Panc1 (cell line): ENCODE measurements around the gene ZNF18. TPM values are rescaled to one million over a fixed set of nuclear protein-coding genes. Genes with fewer than 3 reads are reported as not detected.

Experiments
- ATAC-seq: fragments of 200-7000 bp; cut with Tn5 transposase; 2 replicates; pipeline ENCODE4 v1.9.1; 2020; ENCODE audit warnings: mild to moderate bottlenecking, moderate library complexity
- BruUV-seq: library from RNA; stranded (reverse); fragments of 400-500 nt; replicated peaks from 2 replicates; lab custom pipeline; 2021; lab: Mats Ljungman, UMichigan
- CTCF ChIA-PET: fragments of 300-600 bp; sonication (Branson Sonifier 250); formaldehyde crosslinking; loops from one replicate; lab custom pipeline; 2022; ENCODE audit warnings: antibody characterized with exemption; lab: Charles Lee
- POLR2A ChIA-PET: fragments of 300-600 bp; sonication (Branson Sonifier 250); formaldehyde crosslinking; loops from one replicate; lab custom pipeline; 2022; ENCODE audit warnings: antibody characterized with exemption; lab: Charles Lee
- DNase-seq: peaks from one replicate; pipeline ENCODE4 v3.0.0-alpha.2; 2010; ENCODE audit warnings: low read depth, low spot score
- H3K27ac ChIP-seq: 2 replicates; pipeline ENCODE4 v1.5.1; 2011; ENCODE audit warnings: mild to moderate bottlenecking, low read length, inconsistent platforms
- H3K27me3 ChIP-seq: fragments of 200-500 bp; sonication (Bioruptor generic); 2 replicates; pipeline ENCODE4 v1.6.0; 2014; ENCODE audit warnings: low read length, inconsistent platforms; ENCODE audit not compliant: control insufficient read depth, insufficient read depth
- H3K36me3 ChIP-seq: fragments of 200-500 bp; sonication (Bioruptor generic); 2 replicates; pipeline ENCODE4 v1.5.1; 2014; ENCODE audit warnings: inconsistent platforms, mild to moderate bottlenecking, low read length, moderate library complexity; ENCODE audit not compliant: control insufficient read depth, insufficient read depth
- H3K4me1 ChIP-seq: 2 replicates; pipeline ENCODE4 v1.5.1; 2011; ENCODE audit warnings: inconsistent platforms, mild to moderate bottlenecking, low read length, moderate library complexity; ENCODE audit not compliant: control insufficient read depth, insufficient read depth
- H3K4me3 ChIP-seq, 2 experiments: 2 replicates each; pipeline ENCODE4 v1.5.1; 2011 to 2012; ENCODE audit warnings: low read depth in 2 of 2, low read length in 2 of 2, mild to moderate bottlenecking in 2 of 2, inconsistent platforms in 1 of 2, moderate library complexity in 1 of 2
- H3K9me3 ChIP-seq: fragments of 200-500 bp; sonication (Bioruptor generic); 2 replicates; pipeline ENCODE4 v1.5.1; 2014; ENCODE audit warnings: low read depth, mild to moderate bottlenecking, inconsistent platforms, low read length, moderate library complexity; ENCODE audit not compliant: control insufficient read depth, insufficient read depth
- CTCF ChIP-seq: fragments of 450-650 bp; IDR thresholded peaks from 2 replicates; pipeline ENCODE4 v1.5.1; 2017; ENCODE audit warnings: mild to moderate bottlenecking
- POLR2AphosphoS5 ChIP-seq: IDR thresholded peaks from 2 replicates; pipeline ENCODE4 v1.6.1; 2012; ENCODE audit warnings: mild to moderate bottlenecking, low read depth, low read length, moderate library complexity
- REST ChIP-seq, 2 experiments: IDR thresholded peaks; 2 replicates each; pipeline ENCODE4 v1.6.1; 2011 to 2012; ENCODE audit warnings: low read depth in 2 of 2, control low read depth in 1 of 2, low read length in 1 of 2, mild to moderate bottlenecking in 1 of 2, moderate library complexity in 1 of 2; ENCODE audit not compliant: insufficient read depth in 1 of 2
- SIN3A ChIP-seq: IDR thresholded peaks from 2 replicates; pipeline ENCODE4 v1.6.1; 2012; ENCODE audit warnings: low read depth, mild to moderate bottlenecking, low read length, moderate library complexity, borderline replicate concordance; ENCODE audit not compliant: insufficient read depth
- TCF7L2 ChIP-seq: IDR thresholded peaks from 2 replicates; pipeline ENCODE4 v1.6.1; 2011; ENCODE audit warnings: mild to moderate bottlenecking, low read depth, low read length, inconsistent platforms
- in situ Hi-C: cut with HindIII; loops from 2 replicates; pipeline ENCODE4 v1.10.0; 2016; ENCODE audit warnings: low sequenced_read_pairs, low pct_unique_long_range_greater_than_20kb
- intact Hi-C: fragments of 100-400 bp; cut with micrococcal nuclease; formaldehyde crosslinking; loops from one replicate; pipeline ENCODE4 v1.10.0; 2022; ENCODE audit not compliant: unreplicated experiment
- total RNA-seq: library from RNA; stranded (reverse); gene quantifications from one replicate; pipeline ENCODE4 v1.2.1, GENCODE V29; 2021; ENCODE audit not compliant: unreplicated experiment

Gene ZNF18
- total RNA-seq, 1 experiment from 2014 or later = 7.4 TPM

- Histone ChIP-seq H3K36me3 (no peaks in the 10 kb centered on the region), H3K9me3 (no peaks in the 10 kb centered on the region), H3K4me3 (no peak overlapping the region), H3K27ac (no peak overlapping the region), H3K27me3 (no peaks in the 10 kb centered on the region), H3K4me1 (no peaks in the 10 kb centered on the region)
- DNase-seq (no peak), ATAC-seq (no peak)
- TF ChIP-seq TCF7L2 = no peak
- TF ChIP-seq CTCF = no peak
- no peak for TF ChIP-seq SIN3A
- TF ChIP-seq REST (IDR thresholded peaks at IDR 0.05; ENCODE audit: insufficient read depth in 1 of 2, low read depth in 2 of 2, low read length in 1 of 2) = no peak
- no peak for TF ChIP-seq POLR2AphosphoS5
- ChIA-PET POLR2A (no interaction called here), CTCF (no interaction called here)
- intact Hi-C loops = no loop called here
- BruUV-seq = no TSS peak
- in situ Hi-C loops = no loop called here
These were observed 43.2 kb upstream of the ZNF18 start for GRCh38 chr17:12040478-12040877.

- intact Hi-C loops = no loop called here
- ATAC-seq = no peak
- ChIA-PET CTCF (no interaction called here), POLR2A (no interaction called here)
- Histone ChIP-seq H3K4me3 (no peak overlapping the region), H3K27me3 (no peaks in the 10 kb centered on the region), H3K9me3 (no peaks in the 10 kb centered on the region), H3K4me1 (no peaks in the 10 kb centered on the region), H3K36me3 (no peaks in the 10 kb centered on the region), H3K27ac (no peak overlapping the region)
- in situ Hi-C loops = no loop called here
- no peak for DNase-seq
- no TSS peak for BruUV-seq
- TF ChIP-seq REST (IDR thresholded peaks at IDR 0.05; ENCODE audit: insufficient read depth in 1 of 2, low read depth in 2 of 2, low read length in 1 of 2) = no peak
- TF ChIP-seq TCF7L2 = no peak
- no peak for TF ChIP-seq CTCF
- TF ChIP-seq POLR2AphosphoS5 = no peak
- TF ChIP-seq SIN3A = no peak
These were observed 40.7 kb upstream of the ZNF18 start for GRCh38 chr17:12037970-12038369.
